ENCODE data around the gene HSPA14.

DNA sequence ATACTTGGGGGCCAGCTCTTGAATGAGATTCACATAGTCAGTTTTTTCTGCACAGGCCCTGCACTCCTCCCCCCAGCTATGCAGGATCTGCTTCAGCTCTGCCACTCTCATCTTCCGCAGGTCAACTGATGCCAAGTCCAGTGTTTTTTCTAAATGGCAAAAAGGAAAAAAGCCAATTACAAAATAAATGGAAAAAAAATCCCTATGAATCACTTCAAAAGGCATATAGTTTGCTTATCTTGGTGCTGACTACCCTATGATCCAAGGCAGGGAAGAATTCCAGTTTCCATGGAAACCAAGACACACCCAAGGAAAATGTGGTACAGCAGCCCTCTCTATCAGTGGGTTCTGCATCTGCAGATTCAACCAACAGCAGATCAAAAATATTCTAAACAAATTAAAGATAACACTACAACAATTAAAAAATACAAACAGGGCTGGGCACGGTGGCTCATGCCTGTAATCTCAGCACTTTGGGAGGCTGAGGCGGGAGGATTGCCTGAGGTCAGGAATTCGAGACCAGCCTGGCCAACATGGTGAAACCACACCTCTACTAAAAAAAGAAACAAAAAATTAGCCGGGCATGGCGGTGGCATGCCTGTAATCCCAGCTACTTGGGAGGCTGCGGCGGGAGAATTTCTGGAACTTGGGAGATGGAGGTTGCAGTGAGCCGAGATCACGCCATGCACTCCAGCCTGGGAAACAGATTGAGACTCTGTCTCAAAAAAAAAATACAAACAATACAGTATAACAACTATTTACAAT is 17.9 kb upstream of the HSPA14 start:
- TF ChIP-seq, protein P1, sequence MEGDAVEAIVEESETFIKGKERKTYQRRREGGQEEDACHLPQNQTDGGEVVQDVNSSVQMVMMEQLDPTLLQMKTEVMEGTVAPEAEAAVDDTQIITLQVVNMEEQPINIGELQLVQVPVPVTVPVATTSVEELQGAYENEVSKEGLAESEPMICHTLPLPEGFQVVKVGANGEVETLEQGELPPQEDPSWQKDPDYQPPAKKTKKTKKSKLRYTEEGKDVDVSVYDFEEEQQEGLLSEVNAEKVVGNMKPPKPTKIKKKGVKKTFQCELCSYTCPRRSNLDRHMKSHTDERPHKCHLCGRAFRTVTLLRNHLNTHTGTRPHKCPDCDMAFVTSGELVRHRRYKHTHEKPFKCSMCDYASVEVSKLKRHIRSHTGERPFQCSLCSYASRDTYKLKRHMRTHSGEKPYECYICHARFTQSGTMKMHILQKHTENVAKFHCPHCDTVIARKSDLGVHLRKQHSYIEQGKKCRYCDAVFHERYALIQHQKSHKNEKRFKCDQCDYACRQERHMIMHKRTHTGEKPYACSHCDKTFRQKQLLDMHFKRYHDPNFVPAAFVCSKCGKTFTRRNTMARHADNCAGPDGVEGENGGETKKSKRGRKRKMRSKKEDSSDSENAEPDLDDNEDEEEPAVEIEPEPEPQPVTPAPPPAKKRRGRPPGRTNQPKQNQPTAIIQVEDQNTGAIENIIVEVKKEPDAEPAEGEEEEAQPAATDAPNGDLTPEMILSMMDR (IDR thresholded peaks at IDR 0.05) = no peak
- TF ChIP-seq POLR2A (IDR thresholded peaks at IDR 0.05) = no peak
